GM19193 (cell line): Measurements from ENCODE around the gene JPH2.

Experiments
- POLR2A ChIP-seq: IDR thresholded peaks from 4 replicates; pipeline ENCODE4 v1.6.1; 2011; ENCODE audit not compliant: insufficient read depth, insufficient read length; ENCODE audit errors: extremely low read depth

The JPH2 gene

GRCh38 chr20:44176833-44177534, 10.0 kb downstream of the JPH2 start:
- TF ChIP-seq POLR2A = no peak

- no peak for TF ChIP-seq POLR2A
These were observed 11.8 kb downstream of the JPH2 start for GRCh38 chr20:44174996-44175765.

GRCh38 chr20:44173846-44174245, 13.1 kb downstream of the JPH2 start:
- TF ChIP-seq POLR2A = no peak

- no peak for TF ChIP-seq POLR2A
These were observed 13.9 kb downstream of the JPH2 start for GRCh38 chr20:44173116-44173515.

- no peak for TF ChIP-seq POLR2A
These were observed 14.4 kb downstream of the JPH2 start for GRCh38 chr20:44172572-44172950.

- no peak for TF ChIP-seq POLR2A
These were observed 15.0 kb downstream of the JPH2 start for GRCh38 chr20:44171775-44172571.

- no peak for TF ChIP-seq POLR2A
These were observed 16.1 kb downstream of the JPH2 start for GRCh38 chr20:44170816-44171410.

GRCh38 chr20:44167736-44168135, 19.3 kb downstream of the JPH2 start:
- TF ChIP-seq POLR2A = no peak

- TF ChIP-seq POLR2A = no peak
These were observed 20.5 kb downstream of the JPH2 start for GRCh38 chr20:44166477-44166876.

- no peak for TF ChIP-seq POLR2A
These were observed 21.0 kb downstream of the JPH2 start for GRCh38 chr20:44166008-44166407.

- no peak for TF ChIP-seq POLR2A
These were observed 26.9 kb downstream of the JPH2 start for GRCh38 chr20:44160133-44160532.

- no peak for TF ChIP-seq POLR2A
These were observed 27.3 kb downstream of the JPH2 start for GRCh38 chr20:44159711-44160110.

- no peak for TF ChIP-seq POLR2A
These were observed 27.9 kb downstream of the JPH2 start for GRCh38 chr20:44159125-44159524.

- no peak for TF ChIP-seq POLR2A
These were observed 29.9 kb downstream of the JPH2 start for GRCh38 chr20:44157061-44157460.

GRCh38 chr20:44154521-44155001, 32.4 kb downstream of the JPH2 start:
- TF ChIP-seq POLR2A = no peak

GRCh38 chr20:44153636-44154043, 33.3 kb downstream of the JPH2 start:
- TF ChIP-seq POLR2A = no peak
